GM12865 (cell line): Measurements from ENCODE around the gene MAGI1.

ENCODE experiments used
- DNase-seq: peaks from one replicate; pipeline ENCODE4 v3.0.0; 2010; ENCODE audit warnings: low read depth
- H3K4me3 ChIP-seq: 2 replicates; pipeline ENCODE4 v1.5.1; 2011; ENCODE audit warnings: mild to moderate bottlenecking, low read depth, low read length, control low read depth
- TF ChIP-seq, protein P1 (sequence below): IDR thresholded peaks from 2 replicates; pipeline ENCODE4 v1.5.1; 2011; ENCODE audit warnings: low read length, control low read depth, low read depth, inconsistent platforms; ENCODE audit not compliant: insufficient read depth; ENCODE audit errors: missing control alignments

MAGI1 gene

GRCh38 chr3:65604863-65605526 is 433.7 kb downstream of the MAGI1 start:
- TF ChIP-seq, protein P1, sequence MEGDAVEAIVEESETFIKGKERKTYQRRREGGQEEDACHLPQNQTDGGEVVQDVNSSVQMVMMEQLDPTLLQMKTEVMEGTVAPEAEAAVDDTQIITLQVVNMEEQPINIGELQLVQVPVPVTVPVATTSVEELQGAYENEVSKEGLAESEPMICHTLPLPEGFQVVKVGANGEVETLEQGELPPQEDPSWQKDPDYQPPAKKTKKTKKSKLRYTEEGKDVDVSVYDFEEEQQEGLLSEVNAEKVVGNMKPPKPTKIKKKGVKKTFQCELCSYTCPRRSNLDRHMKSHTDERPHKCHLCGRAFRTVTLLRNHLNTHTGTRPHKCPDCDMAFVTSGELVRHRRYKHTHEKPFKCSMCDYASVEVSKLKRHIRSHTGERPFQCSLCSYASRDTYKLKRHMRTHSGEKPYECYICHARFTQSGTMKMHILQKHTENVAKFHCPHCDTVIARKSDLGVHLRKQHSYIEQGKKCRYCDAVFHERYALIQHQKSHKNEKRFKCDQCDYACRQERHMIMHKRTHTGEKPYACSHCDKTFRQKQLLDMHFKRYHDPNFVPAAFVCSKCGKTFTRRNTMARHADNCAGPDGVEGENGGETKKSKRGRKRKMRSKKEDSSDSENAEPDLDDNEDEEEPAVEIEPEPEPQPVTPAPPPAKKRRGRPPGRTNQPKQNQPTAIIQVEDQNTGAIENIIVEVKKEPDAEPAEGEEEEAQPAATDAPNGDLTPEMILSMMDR = no peak
- H3K4me3 ChIP-seq = no peak overlapping the region
- DNase-seq = no peak

- TF ChIP-seq, protein P1 = no peak
- DNase-seq = no peak
- H3K4me3 ChIP-seq = no peak overlapping the region
These were observed 435.1 kb downstream of the MAGI1 start for GRCh38 chr3:65603631-65604030.

DNA sequence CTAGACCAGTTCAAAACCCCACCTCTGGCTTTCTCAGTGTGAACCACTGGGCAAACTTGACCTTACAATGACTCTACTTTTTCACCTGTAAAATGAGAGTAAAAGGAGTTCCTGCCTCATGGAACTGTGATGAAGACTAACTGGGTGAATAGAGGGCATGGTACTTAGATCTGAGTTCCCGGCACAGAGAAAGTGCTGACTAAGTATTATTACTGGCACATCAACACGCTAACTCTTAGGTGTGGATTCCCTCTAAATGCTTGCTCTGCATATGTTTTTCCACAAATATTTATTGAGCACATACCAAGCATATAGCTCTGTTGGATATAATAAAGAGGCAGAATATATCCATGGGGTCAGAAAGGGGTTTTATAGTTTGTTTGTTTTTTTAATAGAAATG is 437.8 kb downstream of the MAGI1 start:
- H3K4me3 ChIP-seq = no peak overlapping the region
- DNase-seq = no peak
- TF ChIP-seq, protein P1 = no peak

GRCh38 chr3:65597952-65598413 is 440.7 kb downstream of the MAGI1 start:
- TF ChIP-seq, protein P1 = no peak
- H3K4me3 ChIP-seq = no peak overlapping the region
- DNase-seq = no peak

DNA sequence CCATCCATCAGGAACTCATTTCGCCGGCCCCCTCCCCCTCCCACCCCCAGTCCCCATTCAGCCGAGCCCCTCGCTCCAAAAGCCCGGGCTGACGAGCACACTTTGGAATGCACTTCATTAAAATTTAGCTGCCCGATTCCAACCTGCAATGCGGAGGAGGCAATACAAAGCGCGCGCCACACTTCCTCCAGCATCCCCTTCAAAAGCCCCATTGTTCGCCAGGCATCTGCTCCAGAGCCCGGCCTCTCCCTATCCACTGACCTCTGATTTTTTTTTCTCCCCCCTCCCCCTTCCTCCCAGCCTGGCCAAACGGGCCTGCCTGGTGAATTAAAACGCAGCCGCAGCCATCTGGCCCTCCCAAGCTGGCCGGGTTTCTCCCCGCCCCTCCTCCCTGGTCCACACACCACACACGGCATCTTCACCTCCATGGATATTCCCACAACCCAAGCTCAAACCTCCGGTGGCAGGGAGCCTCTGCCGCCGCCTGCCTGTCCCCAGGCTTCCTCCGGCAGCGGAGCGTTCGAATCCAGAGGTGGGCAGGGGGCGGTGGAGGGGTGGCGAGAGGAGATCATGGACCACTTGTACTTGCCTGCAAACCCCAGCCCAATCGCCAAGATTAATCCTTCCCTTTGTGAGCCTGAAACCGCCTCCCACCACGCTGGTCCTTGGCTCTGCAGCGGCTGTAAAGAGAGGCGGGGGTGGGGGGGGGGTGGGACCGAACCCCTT is 441.3 kb downstream of the MAGI1 start:
- TF ChIP-seq, protein P1 = no peak
- H3K4me3 ChIP-seq = no peak overlapping the region
- no peak for DNase-seq

DNA sequence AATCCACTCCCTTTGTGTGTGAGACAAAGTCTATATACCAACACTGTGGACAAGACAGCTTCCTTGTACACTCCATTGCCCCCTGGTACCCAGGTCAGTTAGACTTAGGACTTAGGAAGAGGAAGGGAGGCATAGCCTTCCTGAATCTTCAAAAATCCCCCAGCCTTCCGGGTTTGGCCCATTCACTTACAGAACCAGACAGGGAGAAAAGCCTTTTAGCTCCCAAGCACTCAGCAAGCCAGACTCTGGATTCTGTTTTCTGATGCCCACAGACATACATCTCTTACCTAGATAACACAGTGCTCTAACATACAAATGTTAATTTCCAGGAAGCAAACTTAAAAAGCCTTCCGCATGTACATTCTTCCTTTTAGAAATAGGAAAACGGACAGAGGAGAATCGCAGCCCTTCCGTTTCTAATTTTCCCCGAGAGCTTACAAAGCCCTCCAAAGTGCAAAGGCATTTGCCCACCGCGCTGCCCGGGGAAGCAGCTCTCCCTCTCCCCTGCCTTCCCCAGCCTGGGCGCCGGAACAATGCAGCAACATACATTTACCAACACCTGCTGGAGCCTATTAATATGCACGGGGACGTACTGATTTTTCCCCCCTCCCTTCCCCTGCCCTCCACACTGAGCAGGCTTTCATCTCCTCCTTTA is 442.0 kb downstream of the MAGI1 start:
- TF ChIP-seq, protein P1 = no peak

DNA sequence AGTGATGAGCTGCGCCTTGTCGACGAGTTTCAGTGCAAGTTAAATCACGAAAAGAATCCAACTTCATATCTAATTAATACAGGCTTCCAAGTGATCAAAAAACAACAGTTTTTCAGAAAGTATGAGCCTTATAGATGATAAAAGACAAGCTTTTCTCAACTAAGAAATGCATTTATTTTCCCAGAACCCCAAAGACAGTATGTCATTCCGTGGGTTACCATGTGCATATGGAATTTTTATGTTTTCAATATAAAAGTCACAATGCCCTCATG is 442.8 kb downstream of the MAGI1 start:
- no peak for DNase-seq
- H3K4me3 ChIP-seq = no peak overlapping the region
- TF ChIP-seq, protein P1 = no peak

More for the DNA sequence above, 442.0 kb downstream of the MAGI1 start:
- no peak overlapping the region for H3K4me3 ChIP-seq
- no peak for DNase-seq
